K562 (cell line): ENCODE data around the gene TXLNG. TPM values are rescaled to one million over a fixed set of nuclear protein-coding genes. Genes with fewer than 3 reads are reported as not detected.

Source experiments
- ATAC-seq: fragments of 200-7000 bp; cut with Tn5 transposase; 3 replicates; pipeline ENCODE4 v1.9.1; 2020; ENCODE audit warnings: moderate library complexity
- BruUV-seq: library from RNA; stranded (reverse); fragments of 400-500 nt; replicated peaks from 2 replicates; lab custom pipeline; 2021; lab: Mats Ljungman, UMichigan
- CTCF ChIA-PET: fragments of 300-600 bp; formaldehyde crosslinking; extraction: SDS; loops from one replicate; lab custom pipeline; 2021; ENCODE audit warnings: low intra/inter-chr PET ratio; lab: Yijun Ruan, JAX
- POLR2A ChIA-PET: fragments of 300-600, 350-650 bp; sonication (Branson Sonifier 250); formaldehyde crosslinking; extraction: SDS; loops from one replicate; lab custom pipeline; 2021; ENCODE audit warnings: antibody characterized with exemption, inconsistent platforms; lab: Yijun Ruan, JAX
- DNase-seq, 4 experiments: peaks; one replicate each; pipeline versions ENCODE4 v3.0.0 to v3.0.0-alpha.2; 2011 to 2018; ENCODE audit warnings: low spot score in 3 of 4, mixed read lengths in 3 of 4; ENCODE audit errors: extremely low read depth in 1 of 4
- FAIRE-seq: peaks from 2 replicates; lab custom pipeline; 2011; peaks lifted over from hg19 to GRCh38; lab: Jason Lieb, UNC
- H2AFZ ChIP-seq: 2 replicates; pipeline ENCODE4 v1.6.0; 2011; ENCODE audit warnings: low read depth, low read length, control low read depth, inconsistent platforms
- H3K27ac ChIP-seq: fragments of 200-600 bp; 3 replicates; pipeline ENCODE4 v1.8.0; 2011; ENCODE audit warnings: low read depth, mild to moderate bottlenecking, control low read depth, inconsistent platforms, low read length, moderate library complexity, mixed read lengths; ENCODE audit errors: extremely low read depth
- H3K27me3 ChIP-seq, 2 experiments: fragments of 300-600 bp in 1 of 2; 2 replicates in 1 of 2; 3 replicates in 1 of 2; pipeline versions ENCODE4 v1.6.0 to v1.8.0; 2011; ENCODE audit warnings: inconsistent platforms in 2 of 2, low read length in 2 of 2, mild to moderate bottlenecking in 1 of 2, mixed read lengths in 1 of 2, moderate library complexity in 1 of 2; ENCODE audit not compliant: control insufficient read depth in 2 of 2, insufficient read depth in 2 of 2
- H3K36me3 ChIP-seq: fragments of 300-600 bp; 3 replicates; pipeline ENCODE4 v1.8.0; 2011; ENCODE audit warnings: mild to moderate bottlenecking, low read length, inconsistent platforms; ENCODE audit not compliant: control insufficient read depth, insufficient read depth
- H3K4me1 ChIP-seq, 2 experiments: fragments of 200-600 bp in 1 of 2; replicated peaks in 1 of 2; 2 replicates in 1 of 2; 3 replicates in 1 of 2; pipeline versions ENCODE4 v1.5.1 to v1.8.0; 2011; ENCODE audit warnings: inconsistent platforms in 2 of 2, low read length in 2 of 2, mild to moderate bottlenecking in 1 of 2, mixed read lengths in 1 of 2, moderate library complexity in 1 of 2; ENCODE audit not compliant: control insufficient read depth in 2 of 2, insufficient read depth in 2 of 2
- H3K4me2 ChIP-seq: 2 replicates; pipeline ENCODE4 v1.6.1; 2011; ENCODE audit warnings: low read length, control low read depth, inconsistent platforms, mixed read lengths; ENCODE audit not compliant: insufficient read depth
- H3K4me3 ChIP-seq: fragments of 200-600 bp; sonication (generic), shearing (Covaris generic); 2 replicates; pipeline ENCODE4 v1.5.1; 2016; ENCODE audit warnings: control low read depth, inconsistent platforms
- H3K79me2 ChIP-seq: fragments of 200-600 bp; 3 replicates; pipeline ENCODE4 v1.8.0; 2011; ENCODE audit warnings: low read length, inconsistent platforms; ENCODE audit not compliant: control insufficient read depth, insufficient read depth
- H3K9ac ChIP-seq, 2 experiments: 2 replicates each; pipeline versions ENCODE4 v1.6.0 to v1.6.1; 2011; ENCODE audit warnings: low read depth in 2 of 2, low read length in 2 of 2, control low read depth in 1 of 2, inconsistent platforms in 1 of 2, mild to moderate bottlenecking in 1 of 2, mixed read lengths in 1 of 2; ENCODE audit not compliant: insufficient read depth in 1 of 2
- H3K9me1 ChIP-seq: one replicate; pipeline ENCODE4 v1.6.0; 2011; ENCODE audit warnings: inconsistent platforms, mild to moderate bottlenecking, low read length, moderate library complexity; ENCODE audit not compliant: control insufficient read depth, insufficient read depth
- H3K9me3 ChIP-seq: replicated peaks from 2 replicates; pipeline ENCODE4 v1.5.1; 2011; ENCODE audit warnings: low read depth, low read length, inconsistent platforms; ENCODE audit not compliant: control insufficient read depth, insufficient read depth
- H4K20me1 ChIP-seq: replicated peaks from 2 replicates; pipeline ENCODE4 v1.6.1; 2011; ENCODE audit warnings: low read length, inconsistent platforms, mixed read lengths; ENCODE audit not compliant: control insufficient read depth, insufficient read depth
- ASH1L ChIP-seq: fragments of 450-650 bp; IDR thresholded peaks from 2 replicates; pipeline ENCODE4 v1.6.1; 2018; ENCODE audit warnings: borderline replicate concordance, mild to moderate bottlenecking, low read depth; ENCODE audit not compliant: partially characterized antibody
- CBX3 ChIP-seq, 2 experiments: IDR thresholded peaks; 1 replicate in 1 of 2; 2 replicates in 1 of 2; pipeline ENCODE4 v1.6.1; 2012; ENCODE audit warnings: inconsistent platforms in 2 of 2, low read length in 2 of 2, borderline replicate concordance in 1 of 2, control low read depth in 1 of 2
- FOS ChIP-seq: IDR thresholded peaks from 3 replicates; pipeline ENCODE4 v1.6.1; 2011; ENCODE audit not compliant: insufficient read length; ENCODE audit errors: extremely low read depth
- HIVEP1 ChIP-seq: fragments of 250-450 bp; sonication (Bioruptor Pico); IDR thresholded peaks from 2 replicates; pipeline ENCODE4 v1.4.0; 2020; ENCODE audit warnings: mild to moderate bottlenecking
- MYBL2 ChIP-seq, 2 experiments: fragments of 450-650 bp in 1 of 2; sonication (generic) in 1 of 2; formaldehyde crosslinking in 1 of 2; IDR thresholded peaks; 2 replicates each; pipeline versions ENCODE4 v1.6.1 to v1.8.1; 2017 to 2022; ENCODE audit warnings: borderline replicate concordance in 1 of 2, inconsistent platforms in 1 of 2, low read depth in 1 of 2, mild to moderate bottlenecking in 1 of 2, missing genetic modification reagents in 1 of 2, moderate library complexity in 1 of 2
- NFYB ChIP-seq: IDR thresholded peaks from 2 replicates; pipeline ENCODE4 v1.6.1; 2011; ENCODE audit warnings: mild to moderate bottlenecking, moderate library complexity; ENCODE audit not compliant: insufficient read length; ENCODE audit errors: extremely low read depth
- ZBTB1 ChIP-seq: sonication (generic); formaldehyde crosslinking; IDR thresholded peaks from 2 replicates; pipeline ENCODE4 v1.8.1; 2023; ENCODE audit warnings: missing genetic modification reagents, low read depth, mild to moderate bottlenecking, borderline replicate concordance
- WGBS: fragments of 100-300 bp; shearing (Covaris generic); methylation state at CpG from one replicate; pipeline ENCODE4 v1.1.6; 2016; ENCODE audit warnings: low coverage, mixed read lengths; ENCODE audit not compliant: insufficient coverage; ENCODE audit errors: missing lambda C conversion rate; 5-methylcytosine and 5-hydroxymethylcytosine counted together
- in situ Hi-C: fragments of 300-500 bp; cut with MboI; formaldehyde crosslinking; loops from 4 replicates; pipeline ENCODE4 v1.15.0; 2018; ENCODE audit warnings: inconsistent platforms, mixed read lengths
- intact Hi-C: fragments of 100-400 bp; cut with micrococcal nuclease; formaldehyde crosslinking; loops from 2 replicates; pipeline ENCODE4 v1.14.2; 2022
- polyA plus RNA-seq, 8 experiments: library from polyadenylated mRNA; depleted of rRNA in 4 of 8; stranded (reverse) in 5 of 8; unstranded in 3 of 8; fragments of >200 nt; fragmentation: Nextera tagmentation in 2 of 8; fragmentation: Illumina TruSeq in 1 of 8; extraction: Ambion mirVana in 2 of 8; extraction: Trizol in 1 of 8; gene quantifications; 2 replicates each; pipeline versions ENCODE4 v1.2.1 to v1.2.3, GENCODE V29; 2011 to 2014; ENCODE audit warnings: inconsistent platforms in 1 of 8, missing spikeins in 1 of 8
- total RNA-seq, 7 experiments: library from RNA; depleted of rRNA in 6 of 7; stranded (reverse); fragments of >200 nt in 6 of 7; fragmentation: Illumina TruSeq in 2 of 7; extraction: Trizol in 2 of 7; gene quantifications; 2 replicates each; pipeline versions ENCODE4 v1.2.1 to v1.2.3, GENCODE V29; 2011 to 2021; ENCODE audit warnings: low replicate concordance in 1 of 7
- TF ChIP-seq, protein P1 (sequence below): fragments of 450-650 bp; IDR thresholded peaks from 2 replicates; pipeline ENCODE4 v1.6.1; 2017; ENCODE audit warnings: antibody characterized with exemption, mild to moderate bottlenecking
- TF ChIP-seq, protein P2 (sequence below), 2 experiments: fragments of 450-650 bp in 1 of 2; sonication (generic) in 1 of 2; formaldehyde crosslinking; conservative IDR thresholded peaks; 2 replicates each; pipeline versions ENCODE4 v1.4.0 to v1.8.1; 2020 to 2022; ENCODE audit warnings: mild to moderate bottlenecking in 1 of 2, missing genetic modification reagents in 1 of 2
- TF ChIP-seq, protein P3 (sequence below): sonication (generic); formaldehyde crosslinking; IDR thresholded peaks from 2 replicates; pipeline ENCODE4 v1.8.1; 2023; ENCODE audit warnings: mild to moderate bottlenecking, missing genetic modification reagents
- TF ChIP-seq, protein P4 (sequence below): fragments of 450-650 bp; IDR thresholded peaks from 2 replicates; pipeline ENCODE4 v1.6.1; 2016; ENCODE audit warnings: mild to moderate bottlenecking

TXLNG gene
- total and polyA plus RNA-seq, 9 of the 15 experiments (the other 6 are each of a cell fraction or from before 2014, with no cell fraction given): 13.1 to 47.0 (median 31.6) TPM

DNA sequence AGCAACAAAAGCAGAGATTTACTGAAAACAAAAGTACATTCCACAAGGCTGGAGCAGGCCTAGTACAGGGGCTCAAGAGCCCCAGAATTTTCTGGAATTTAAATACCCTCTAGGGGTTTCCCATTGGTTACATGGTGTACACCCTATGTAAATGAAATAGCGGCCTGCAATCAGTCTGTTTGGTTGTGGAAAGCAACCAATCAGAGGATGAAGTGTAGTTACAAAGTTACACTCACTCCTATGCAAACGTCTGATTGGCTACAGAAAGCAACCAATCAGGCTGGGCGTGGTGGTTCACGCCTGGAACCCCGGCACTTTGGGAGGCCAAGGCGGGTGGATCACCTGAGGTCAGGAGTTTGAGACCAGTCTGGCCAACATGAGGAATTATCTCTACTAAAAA, 13.8 kb upstream of the TXLNG start:
- Histone ChIP-seq H3K4me3 (no peak overlapping the region), H4K20me1 (no peaks in the 10 kb centered on the region), H3K9me1 (no peaks in the 10 kb centered on the region), H3K4me1 (peaks cover 0 to 3% of the 10 kb centered on the region in 2 experiments; a peak in 3 of 5 replicates), H3K9ac (peak overlapping the region in 1 of 2 experiments; percentile 93; a peak in 2 of 4 replicates), H3K27ac (peak overlapping the region; percentile 99), H3K36me3 (no peaks in the 10 kb centered on the region), H3K27me3 (no peaks in the 10 kb centered on the region), H3K4me2 (peak overlapping the region; percentile 21), H3K9me3 (no peaks in the 10 kb centered on the region), H3K79me2 (no peaks in the 10 kb centered on the region), H2AFZ (peak overlapping the region; percentile 98)
- in situ Hi-C loops: no loop called here
- intact Hi-C loops: no loop called here
- FAIRE-seq: peak; percentile 74
- ChIA-PET POLR2A (interaction anchor here (1.0 to 2.0 kb wide), 8 partner anchors 9 to 57 kb away, joined by 3 to 35 read pairs (median 8); partner anchors contain the start of gene TXLNG), CTCF (no interaction called here)
- peak in 2 of 4 experiments; percentile 39 to 60 for DNase-seq
- BruUV-seq: no TSS peak
- WGBS: 80% methylated on average over 6 of the region's 6 CpGs
- ATAC-seq: peak; percentile 77
- TF ChIP-seq ZBTB1 (CRISPR knock-in tag) (no peak), MYBL2 (IDR thresholded peaks at IDR 0.05; ENCODE audit: low read depth) (peak; percentile 64), MYBL2 (CRISPR knock-in tag; IDR thresholded peaks at IDR 0.05; ENCODE audit: borderline replicate concordance) (no peak), ASH1L (peak; percentile 58), HIVEP1 (no peak), NFYB (peak; percentile 50), FOS (peak; percentile 55), CBX3 (IDR thresholded peaks at IDR 0.05; ENCODE audit: borderline replicate concordance in 1 of 2, low read length in 2 of 2) (peak in 1 of 2 experiments; percentile 13; a peak in 1 of 3 replicates)
- TF ChIP-seq, protein P1, sequence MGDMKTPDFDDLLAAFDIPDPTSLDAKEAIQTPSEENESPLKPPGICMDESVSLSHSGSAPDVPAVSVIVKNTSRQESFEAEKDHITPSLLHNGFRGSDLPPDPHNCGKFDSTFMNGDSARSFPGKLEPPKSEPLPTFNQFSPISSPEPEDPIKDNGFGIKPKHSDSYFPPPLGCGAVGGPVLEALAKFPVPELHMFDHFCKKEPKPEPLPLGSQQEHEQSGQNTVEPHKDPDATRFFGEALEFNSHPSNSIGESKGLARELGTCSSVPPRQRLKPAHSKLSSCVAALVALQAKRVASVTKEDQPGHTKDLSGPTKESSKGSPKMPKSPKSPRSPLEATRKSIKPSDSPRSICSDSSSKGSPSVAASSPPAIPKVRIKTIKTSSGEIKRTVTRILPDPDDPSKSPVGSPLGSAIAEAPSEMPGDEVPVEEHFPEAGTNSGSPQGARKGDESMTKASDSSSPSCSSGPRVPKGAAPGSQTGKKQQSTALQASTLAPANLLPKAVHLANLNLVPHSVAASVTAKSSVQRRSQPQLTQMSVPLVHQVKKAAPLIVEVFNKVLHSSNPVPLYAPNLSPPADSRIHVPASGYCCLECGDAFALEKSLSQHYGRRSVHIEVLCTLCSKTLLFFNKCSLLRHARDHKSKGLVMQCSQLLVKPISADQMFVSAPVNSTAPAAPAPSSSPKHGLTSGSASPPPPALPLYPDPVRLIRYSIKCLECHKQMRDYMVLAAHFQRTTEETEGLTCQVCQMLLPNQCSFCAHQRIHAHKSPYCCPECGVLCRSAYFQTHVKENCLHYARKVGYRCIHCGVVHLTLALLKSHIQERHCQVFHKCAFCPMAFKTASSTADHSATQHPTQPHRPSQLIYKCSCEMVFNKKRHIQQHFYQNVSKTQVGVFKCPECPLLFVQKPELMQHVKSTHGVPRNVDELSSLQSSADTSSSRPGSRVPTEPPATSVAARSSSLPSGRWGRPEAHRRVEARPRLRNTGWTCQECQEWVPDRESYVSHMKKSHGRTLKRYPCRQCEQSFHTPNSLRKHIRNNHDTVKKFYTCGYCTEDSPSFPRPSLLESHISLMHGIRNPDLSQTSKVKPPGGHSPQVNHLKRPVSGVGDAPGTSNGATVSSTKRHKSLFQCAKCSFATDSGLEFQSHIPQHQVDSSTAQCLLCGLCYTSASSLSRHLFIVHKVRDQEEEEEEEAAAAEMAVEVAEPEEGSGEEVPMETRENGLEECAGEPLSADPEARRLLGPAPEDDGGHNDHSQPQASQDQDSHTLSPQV: 0 out of 2 replicates have a peak, but pooled peaks have one; percentile 9
- TF ChIP-seq, protein P2, sequence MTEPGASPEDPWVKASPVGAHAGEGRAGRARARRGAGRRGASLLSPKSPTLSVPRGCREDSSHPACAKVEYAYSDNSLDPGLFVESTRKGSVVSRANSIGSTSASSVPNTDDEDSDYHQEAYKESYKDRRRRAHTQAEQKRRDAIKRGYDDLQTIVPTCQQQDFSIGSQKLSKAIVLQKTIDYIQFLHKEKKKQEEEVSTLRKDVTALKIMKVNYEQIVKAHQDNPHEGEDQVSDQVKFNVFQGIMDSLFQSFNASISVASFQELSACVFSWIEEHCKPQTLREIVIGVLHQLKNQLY (CRISPR knock-in tag; conservative IDR thresholded peaks at IDR 0.05): no peak
- TF ChIP-seq, protein P3, sequence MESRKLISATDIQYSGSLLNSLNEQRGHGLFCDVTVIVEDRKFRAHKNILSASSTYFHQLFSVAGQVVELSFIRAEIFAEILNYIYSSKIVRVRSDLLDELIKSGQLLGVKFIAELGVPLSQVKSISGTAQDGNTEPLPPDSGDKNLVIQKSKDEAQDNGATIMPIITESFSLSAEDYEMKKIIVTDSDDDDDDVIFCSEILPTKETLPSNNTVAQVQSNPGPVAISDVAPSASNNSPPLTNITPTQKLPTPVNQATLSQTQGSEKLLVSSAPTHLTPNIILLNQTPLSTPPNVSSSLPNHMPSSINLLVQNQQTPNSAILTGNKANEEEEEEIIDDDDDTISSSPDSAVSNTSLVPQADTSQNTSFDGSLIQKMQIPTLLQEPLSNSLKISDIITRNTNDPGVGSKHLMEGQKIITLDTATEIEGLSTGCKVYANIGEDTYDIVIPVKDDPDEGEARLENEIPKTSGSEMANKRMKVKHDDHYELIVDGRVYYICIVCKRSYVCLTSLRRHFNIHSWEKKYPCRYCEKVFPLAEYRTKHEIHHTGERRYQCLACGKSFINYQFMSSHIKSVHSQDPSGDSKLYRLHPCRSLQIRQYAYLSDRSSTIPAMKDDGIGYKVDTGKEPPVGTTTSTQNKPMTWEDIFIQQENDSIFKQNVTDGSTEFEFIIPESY (CRISPR knock-in tag): peak; percentile 93
- TF ChIP-seq, protein P4, sequence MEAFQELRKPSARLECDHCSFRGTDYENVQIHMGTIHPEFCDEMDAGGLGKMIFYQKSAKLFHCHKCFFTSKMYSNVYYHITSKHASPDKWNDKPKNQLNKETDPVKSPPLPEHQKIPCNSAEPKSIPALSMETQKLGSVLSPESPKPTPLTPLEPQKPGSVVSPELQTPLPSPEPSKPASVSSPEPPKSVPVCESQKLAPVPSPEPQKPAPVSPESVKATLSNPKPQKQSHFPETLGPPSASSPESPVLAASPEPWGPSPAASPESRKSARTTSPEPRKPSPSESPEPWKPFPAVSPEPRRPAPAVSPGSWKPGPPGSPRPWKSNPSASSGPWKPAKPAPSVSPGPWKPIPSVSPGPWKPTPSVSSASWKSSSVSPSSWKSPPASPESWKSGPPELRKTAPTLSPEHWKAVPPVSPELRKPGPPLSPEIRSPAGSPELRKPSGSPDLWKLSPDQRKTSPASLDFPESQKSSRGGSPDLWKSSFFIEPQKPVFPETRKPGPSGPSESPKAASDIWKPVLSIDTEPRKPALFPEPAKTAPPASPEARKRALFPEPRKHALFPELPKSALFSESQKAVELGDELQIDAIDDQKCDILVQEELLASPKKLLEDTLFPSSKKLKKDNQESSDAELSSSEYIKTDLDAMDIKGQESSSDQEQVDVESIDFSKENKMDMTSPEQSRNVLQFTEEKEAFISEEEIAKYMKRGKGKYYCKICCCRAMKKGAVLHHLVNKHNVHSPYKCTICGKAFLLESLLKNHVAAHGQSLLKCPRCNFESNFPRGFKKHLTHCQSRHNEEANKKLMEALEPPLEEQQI: peak; percentile 74; the same call in 1 of the 2 replicates
